Mesendoderm (in vitro differentiated cells): ENCODE measurements around the gene RETN.

Source experiments
- DNase-seq: peaks from one replicate; pipeline ENCODE4 v3.0.0; 2013
- H2AK5ac ChIP-seq: 2 replicates; pipeline ENCODE4 v1.6.1; 2013; ENCODE audit warnings: low read length, inconsistent platforms
- H2BK120ac ChIP-seq: 2 replicates; pipeline ENCODE4 v1.6.1; 2013; ENCODE audit warnings: low read depth, mild to moderate bottlenecking, low read length, moderate library complexity, mixed read lengths
- H2BK15ac ChIP-seq: replicated peaks from 2 replicates; pipeline ENCODE4 v1.6.1; 2013; ENCODE audit warnings: low read depth, mild to moderate bottlenecking, moderate library complexity
- H2BK5ac ChIP-seq: 2 replicates; pipeline ENCODE4 v1.6.1; 2013; ENCODE audit warnings: low read length, inconsistent platforms
- H3K18ac ChIP-seq: 2 replicates; pipeline ENCODE4 v1.6.1; 2013; ENCODE audit warnings: mild to moderate bottlenecking, low read length, mixed read lengths
- H3K23ac ChIP-seq: one replicate; pipeline ENCODE4 v1.6.1; 2013; ENCODE audit warnings: low read length
- H3K27ac ChIP-seq: 2 replicates; pipeline ENCODE4 v1.5.1; 2013; ENCODE audit warnings: low read depth, mild to moderate bottlenecking, inconsistent platforms, low read length, moderate library complexity
- H3K27me3 ChIP-seq: 2 replicates; pipeline ENCODE4 v1.6.1; 2013; ENCODE audit warnings: low read length, control low read depth, mild to moderate bottlenecking, inconsistent platforms; ENCODE audit not compliant: insufficient read depth, poor library complexity
- H3K36me3 ChIP-seq: 2 replicates; pipeline ENCODE4 v1.6.1; 2013; ENCODE audit warnings: low read length, inconsistent platforms; ENCODE audit not compliant: control insufficient read depth, insufficient read depth
- H3K4ac ChIP-seq: one replicate; pipeline ENCODE4 v1.6.1; 2013; ENCODE audit warnings: low read depth, mild to moderate bottlenecking, low read length, moderate library complexity
- H3K4me1 ChIP-seq: 2 replicates; pipeline ENCODE4 v1.6.1; 2013; ENCODE audit warnings: low read depth, low read length, inconsistent platforms; ENCODE audit not compliant: control insufficient read depth
- H3K4me2 ChIP-seq: 2 replicates; pipeline ENCODE4 v1.6.1; 2013; ENCODE audit warnings: low read length
- H3K4me3 ChIP-seq: 2 replicates; pipeline ENCODE4 v1.5.1; 2013; ENCODE audit warnings: mild to moderate bottlenecking, low read length
- H3K56ac ChIP-seq: one replicate; pipeline ENCODE4 v1.6.1; 2013; ENCODE audit warnings: low read length
- H3K79me1 ChIP-seq: 2 replicates; pipeline ENCODE4 v1.6.1; 2013; ENCODE audit warnings: low read length, inconsistent platforms
- H3K79me2 ChIP-seq: 2 replicates; pipeline ENCODE4 v1.6.1; 2013; ENCODE audit warnings: mild to moderate bottlenecking, low read length; ENCODE audit not compliant: control insufficient read depth, insufficient read depth
- H3K9ac ChIP-seq: 2 replicates; pipeline ENCODE4 v1.6.1; 2013; ENCODE audit warnings: low read length, inconsistent platforms
- H4K5ac ChIP-seq: one replicate; pipeline ENCODE4 v1.6.1; 2013; ENCODE audit warnings: low read length
- H4K8ac ChIP-seq: one replicate; pipeline ENCODE4 v1.6.1; 2013; ENCODE audit warnings: low read depth, mild to moderate bottlenecking, control low read depth, low read length, moderate library complexity
- WGBS: extraction: QIAGEN DNeasy Blood & Tissue Kit; methylation state at CpG from one replicate; pipeline ENCODE4 v1.1.7; 2013; ENCODE audit warnings: low lambda C conversion rate, missing lambda C conversion rate; ENCODE audit not compliant: insufficient coverage; ENCODE audit errors: extremely low coverage; 5-methylcytosine and 5-hydroxymethylcytosine counted together

Gene RETN

DNA sequence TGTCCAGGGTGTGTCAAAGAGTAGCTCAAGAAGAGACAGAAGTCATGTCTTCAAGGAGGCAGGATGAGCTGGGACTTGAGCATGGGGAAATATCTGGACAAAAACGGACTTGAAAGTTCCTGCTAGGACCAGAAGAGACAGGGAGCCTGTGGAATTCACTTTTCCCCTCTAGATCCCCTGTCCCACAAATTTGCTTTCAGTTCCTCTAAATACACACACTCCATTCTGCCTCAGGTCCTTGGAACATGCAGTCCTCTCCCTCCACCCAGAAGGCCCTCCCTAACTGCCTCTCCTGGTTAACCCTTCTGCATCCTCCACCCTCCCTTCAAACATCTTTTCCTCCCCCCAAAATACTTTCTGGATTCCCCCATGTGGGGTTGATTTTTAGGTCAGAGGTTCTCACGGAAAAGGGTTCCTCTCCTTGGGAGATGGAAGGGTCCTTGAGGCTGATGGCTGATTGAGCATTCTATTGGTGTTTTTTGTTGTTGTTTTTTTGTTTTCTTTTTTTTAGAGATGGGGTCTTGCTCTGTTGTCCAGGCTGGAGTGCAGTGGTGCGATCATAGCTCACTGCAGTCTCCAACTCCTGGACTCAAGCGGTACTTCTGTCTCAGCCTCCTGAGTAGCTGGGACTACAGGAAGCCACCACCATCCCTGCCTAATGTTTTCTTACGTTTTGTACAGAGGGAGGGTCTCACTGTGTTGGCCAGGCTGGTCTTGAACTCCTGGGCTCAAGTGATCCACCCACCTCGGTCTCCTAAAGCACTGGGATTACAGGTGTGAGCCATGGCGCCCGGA is 6.9 kb upstream of the RETN start:
- no peaks in the 10 kb centered on the region for H3K27me3 ChIP-seq
- WGBS, result no CpG with 5 or more reads among the region's 8 CpGs

DNA sequence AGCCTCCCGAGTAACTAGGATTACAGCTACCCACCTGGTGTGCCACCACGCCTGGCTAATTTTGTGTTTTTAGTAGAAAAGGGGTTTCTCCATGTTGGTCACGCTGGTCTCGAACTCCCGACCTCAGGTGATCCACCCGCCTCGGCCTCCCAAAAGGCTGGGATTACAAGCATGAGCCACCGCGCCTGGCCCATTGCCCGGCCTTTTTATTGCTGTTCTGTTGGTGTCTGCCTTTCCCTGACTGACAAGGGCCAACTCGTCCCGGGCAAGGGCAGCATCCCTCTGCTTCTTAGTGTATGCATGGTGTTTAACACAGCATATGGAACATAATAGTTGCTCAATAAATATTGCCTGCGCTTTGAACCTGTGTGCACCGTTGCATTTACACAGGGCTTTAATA is 6.2 kb upstream of the RETN start:
- H4K5ac ChIP-seq, result no peak overlapping the region
- no peak overlapping the region for H3K56ac ChIP-seq
- no peak overlapping the region for H2AK5ac ChIP-seq
- no peak overlapping the region for H3K9ac ChIP-seq
- no peak overlapping the region for H2BK15ac ChIP-seq
- no CpG with 5 or more reads among the region's 14 CpGs for WGBS
- H4K8ac ChIP-seq, result no peak overlapping the region
- no peaks in the 10 kb centered on the region for H3K36me3 ChIP-seq
- no peak overlapping the region for H3K27ac ChIP-seq
- H3K27me3 ChIP-seq, result no peaks in the 10 kb centered on the region
- no peaks in the 10 kb centered on the region for H3K79me2 ChIP-seq
- no peak overlapping the region for H3K4me2 ChIP-seq
- H3K23ac ChIP-seq, result no peak overlapping the region
- H2BK5ac ChIP-seq, result no peak overlapping the region
- H2BK120ac ChIP-seq, result no peak overlapping the region
- H3K4me3 ChIP-seq, result no peak overlapping the region
- no peaks in the 10 kb centered on the region for H3K79me1 ChIP-seq
- H3K4me1 ChIP-seq, result no peaks in the 10 kb centered on the region
- no peak overlapping the region for H3K4ac ChIP-seq
- DNase-seq, result no peak
- no peak overlapping the region for H3K18ac ChIP-seq

More for the DNA sequence above, 6.9 kb upstream of the RETN start:
- Histone ChIP-seq H4K5ac (no peak overlapping the region), H3K56ac (no peak overlapping the region), H3K36me3 (no peaks in the 10 kb centered on the region), H2BK120ac (no peak overlapping the region), H4K8ac (no peak overlapping the region), H2BK5ac (no peak overlapping the region), H3K18ac (no peak overlapping the region), H3K27ac (no peak overlapping the region), H3K23ac (no peak overlapping the region), H3K79me2 (no peaks in the 10 kb centered on the region), H3K4me3 (no peak overlapping the region), H3K4me1 (no peaks in the 10 kb centered on the region), H3K9ac (no peak overlapping the region), H2BK15ac (no peak overlapping the region), H3K4me2 (no peak overlapping the region), H3K79me1 (no peaks in the 10 kb centered on the region), H2AK5ac (no peak overlapping the region), H3K4ac (no peak overlapping the region)
- no peak for DNase-seq

DNA sequence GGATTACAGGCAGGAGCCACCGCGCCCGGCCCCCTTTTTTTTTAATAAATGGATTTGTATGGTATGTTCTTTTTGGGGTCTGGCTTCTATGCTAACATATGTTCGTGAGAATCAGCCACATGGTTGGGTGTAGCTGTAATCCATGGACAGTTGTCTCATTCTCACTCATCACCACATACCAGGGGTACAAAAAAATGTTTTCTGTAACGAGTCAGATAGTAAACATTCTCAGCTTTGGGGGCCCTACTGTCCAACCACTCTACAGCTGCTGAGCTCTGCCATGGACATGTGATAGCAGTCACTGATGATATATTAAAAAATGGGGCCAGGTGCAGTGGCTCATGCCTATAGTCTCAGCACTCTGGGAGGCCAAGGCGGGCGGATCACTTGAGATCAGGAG is 5.1 kb upstream of the RETN start:
- H3K27ac ChIP-seq, result no peak overlapping the region
- H3K9ac ChIP-seq, result no peak overlapping the region
- H3K79me2 ChIP-seq, result no peaks in the 10 kb centered on the region

DNA sequence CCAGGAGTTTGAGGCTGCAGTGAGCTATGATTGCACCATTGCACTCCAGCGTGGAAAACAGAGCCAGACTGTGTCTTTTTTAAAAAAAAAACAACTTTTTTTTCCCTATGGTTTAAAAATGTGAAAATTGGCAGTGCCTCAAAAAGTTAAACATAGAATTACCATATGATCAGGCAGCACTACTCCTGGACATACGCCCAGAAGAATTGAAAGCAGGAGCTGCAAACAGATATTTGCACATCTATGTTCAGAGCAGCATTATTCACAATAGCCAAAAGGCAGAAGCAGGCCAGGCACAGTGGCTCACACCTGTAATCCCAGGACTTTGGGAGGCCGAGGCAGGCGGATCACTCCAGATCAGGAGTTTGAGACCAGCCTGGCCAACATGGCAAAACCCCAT is 3.8 kb upstream of the RETN start:
- Histone ChIP-seq H3K79me2 (no peaks in the 10 kb centered on the region), H3K56ac (no peak overlapping the region), H4K8ac (no peak overlapping the region), H3K27me3 (no peaks in the 10 kb centered on the region), H3K9ac (no peak overlapping the region), H2BK120ac (no peak overlapping the region), H3K23ac (no peak overlapping the region), H3K79me1 (no peaks in the 10 kb centered on the region), H3K4me1 (no peaks in the 10 kb centered on the region), H2BK15ac (no peak overlapping the region), H3K4me2 (no peak overlapping the region), H2BK5ac (no peak overlapping the region), H3K27ac (no peak overlapping the region), H3K4ac (no peak overlapping the region), H3K4me3 (no peak overlapping the region), H3K36me3 (no peaks in the 10 kb centered on the region), H2AK5ac (no peak overlapping the region), H4K5ac (no peak overlapping the region), H3K18ac (no peak overlapping the region)
- no peak for DNase-seq
- WGBS, result no CpG with 5 or more reads among the region's 4 CpGs

More for the DNA sequence above, 5.1 kb upstream of the RETN start:
- H3K36me3 ChIP-seq, result no peaks in the 10 kb centered on the region
- H2BK15ac ChIP-seq, result no peak overlapping the region
- no peaks in the 10 kb centered on the region for H3K79me1 ChIP-seq
- H2BK5ac ChIP-seq, result no peak overlapping the region
- H3K56ac ChIP-seq, result no peak overlapping the region
- no peak overlapping the region for H3K23ac ChIP-seq
- WGBS, result no CpG with 5 or more reads among the region's 7 CpGs
- no peak overlapping the region for H3K4me2 ChIP-seq
- no peak overlapping the region for H3K18ac ChIP-seq
- H4K5ac ChIP-seq, result no peak overlapping the region
- no peak overlapping the region for H3K4me3 ChIP-seq
- no peak overlapping the region for H2BK120ac ChIP-seq
- no peaks in the 10 kb centered on the region for H3K4me1 ChIP-seq
- no peak overlapping the region for H4K8ac ChIP-seq
- no peaks in the 10 kb centered on the region for H3K27me3 ChIP-seq
- H3K4ac ChIP-seq, result no peak overlapping the region
- H2AK5ac ChIP-seq, result no peak overlapping the region
- no peak for DNase-seq

DNA sequence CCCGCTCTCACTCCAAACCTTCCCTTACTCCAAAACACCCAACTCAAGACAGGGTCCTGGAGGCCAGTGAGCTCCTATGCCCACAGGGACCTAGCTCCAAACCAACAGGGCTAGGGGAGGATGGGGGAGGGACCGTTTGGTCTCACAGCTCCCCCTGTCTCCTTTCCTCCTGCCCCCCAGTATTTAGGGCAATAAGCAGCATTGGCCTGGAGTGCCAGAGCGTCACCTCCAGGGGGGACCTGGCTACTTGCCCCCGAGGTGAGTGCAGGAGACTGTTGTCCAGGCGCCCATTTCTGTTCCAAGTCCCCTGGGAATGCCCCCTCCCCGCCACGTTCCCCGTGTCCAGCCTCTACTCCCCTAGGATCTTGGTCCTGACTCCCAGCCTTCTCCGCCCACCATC is 792 bp downstream of the RETN start:
- H3K4me3 ChIP-seq, result no peak overlapping the region
- H3K27me3 ChIP-seq, result no peaks in the 10 kb centered on the region
- H2BK120ac ChIP-seq, result no peak overlapping the region
- H3K79me2 ChIP-seq, result no peaks in the 10 kb centered on the region
- no peak overlapping the region for H3K18ac ChIP-seq
- H3K79me1 ChIP-seq, result no peaks in the 10 kb centered on the region
- no peak overlapping the region for H3K4me2 ChIP-seq
- H3K9ac ChIP-seq, result no peak overlapping the region
- no peak overlapping the region for H4K8ac ChIP-seq
- H3K23ac ChIP-seq, result no peak overlapping the region
- no peak overlapping the region for H2AK5ac ChIP-seq
- WGBS, result 100% methylated on average over 1 of the region's 9 CpGs
- H2BK5ac ChIP-seq, result no peak overlapping the region
- no peak overlapping the region for H3K4ac ChIP-seq
- H3K4me1 ChIP-seq, result no peaks in the 10 kb centered on the region
- H3K36me3 ChIP-seq, result no peaks in the 10 kb centered on the region
- H3K56ac ChIP-seq, result no peak overlapping the region
- H3K27ac ChIP-seq, result no peak overlapping the region
- H2BK15ac ChIP-seq, result no peak overlapping the region
- DNase-seq, result no peak
- no peak overlapping the region for H4K5ac ChIP-seq
